ENCODE results near the gene RYK. TPM values are rescaled to one million over a fixed set of nuclear protein-coding genes. Genes with fewer than 3 reads are reported as not detected.

Gene RYK
- total and polyA plus RNA-seq, 3 donors from 2014 or later, result 82.6 to 120 (median 112) TPM

- intact Hi-C loops (cut with DNase I; ENCODE audit: low total_unique reads), result no loop called here
- peaks cover 48% of the 10 kb centered on the region for H3K4me1 ChIP-seq
Observed at GRCh38 chr3:134236505-134237170, 14.0 kb downstream of the RYK start.

GRCh38 chr3:134235577-134236076 is 15.0 kb downstream of the RYK start:
- 74 to 82% methylated on average over 3 of the region's 3 CpGs for WGBS, 2 donors
- DNase-seq, result no peak
- no peaks in the 10 kb centered on the region for H3K27me3 ChIP-seq
- peaks cover 57% of the 10 kb centered on the region for H3K4me1 ChIP-seq
- no peak overlapping the region for H3K4me3 ChIP-seq
- TF ChIP-seq POLR2A (IDR thresholded peaks at IDR 0.05), result no peak
- TF ChIP-seq, protein P1, sequence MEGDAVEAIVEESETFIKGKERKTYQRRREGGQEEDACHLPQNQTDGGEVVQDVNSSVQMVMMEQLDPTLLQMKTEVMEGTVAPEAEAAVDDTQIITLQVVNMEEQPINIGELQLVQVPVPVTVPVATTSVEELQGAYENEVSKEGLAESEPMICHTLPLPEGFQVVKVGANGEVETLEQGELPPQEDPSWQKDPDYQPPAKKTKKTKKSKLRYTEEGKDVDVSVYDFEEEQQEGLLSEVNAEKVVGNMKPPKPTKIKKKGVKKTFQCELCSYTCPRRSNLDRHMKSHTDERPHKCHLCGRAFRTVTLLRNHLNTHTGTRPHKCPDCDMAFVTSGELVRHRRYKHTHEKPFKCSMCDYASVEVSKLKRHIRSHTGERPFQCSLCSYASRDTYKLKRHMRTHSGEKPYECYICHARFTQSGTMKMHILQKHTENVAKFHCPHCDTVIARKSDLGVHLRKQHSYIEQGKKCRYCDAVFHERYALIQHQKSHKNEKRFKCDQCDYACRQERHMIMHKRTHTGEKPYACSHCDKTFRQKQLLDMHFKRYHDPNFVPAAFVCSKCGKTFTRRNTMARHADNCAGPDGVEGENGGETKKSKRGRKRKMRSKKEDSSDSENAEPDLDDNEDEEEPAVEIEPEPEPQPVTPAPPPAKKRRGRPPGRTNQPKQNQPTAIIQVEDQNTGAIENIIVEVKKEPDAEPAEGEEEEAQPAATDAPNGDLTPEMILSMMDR (IDR thresholded peaks at IDR 0.05), result no peak
- no peaks in the 10 kb centered on the region for H3K36me3 ChIP-seq (ENCODE audit: low read depth, missing control alignments)
- H3K27ac ChIP-seq, result peak overlapping the region; percentile 25 to 37
- H3K9me3 ChIP-seq, result no peaks in the 10 kb centered on the region
- intact Hi-C loops (cut with DNase I; ENCODE audit: low total_unique reads), result no loop called here

More at GRCh38 chr3:134236505-134237170, 14.0 kb downstream of the RYK start:
- no peaks in the 10 kb centered on the region for H3K36me3 ChIP-seq (ENCODE audit: low read depth, missing control alignments)
- DNase-seq, result no peak
- no peaks in the 10 kb centered on the region for H3K27me3 ChIP-seq
- TF ChIP-seq, protein P1 (IDR thresholded peaks at IDR 0.05), result no peak
- TF ChIP-seq POLR2A (IDR thresholded peaks at IDR 0.05), result no peak
- no peak overlapping the region for H3K4me3 ChIP-seq
- no peaks in the 10 kb centered on the region for H3K9me3 ChIP-seq
- 25 to 33% methylated on average over 3 of the region's 3 CpGs for WGBS, 2 donors
- H3K27ac ChIP-seq, result peak overlapping the region in 1 of 2 donors; percentile 37

DNA sequence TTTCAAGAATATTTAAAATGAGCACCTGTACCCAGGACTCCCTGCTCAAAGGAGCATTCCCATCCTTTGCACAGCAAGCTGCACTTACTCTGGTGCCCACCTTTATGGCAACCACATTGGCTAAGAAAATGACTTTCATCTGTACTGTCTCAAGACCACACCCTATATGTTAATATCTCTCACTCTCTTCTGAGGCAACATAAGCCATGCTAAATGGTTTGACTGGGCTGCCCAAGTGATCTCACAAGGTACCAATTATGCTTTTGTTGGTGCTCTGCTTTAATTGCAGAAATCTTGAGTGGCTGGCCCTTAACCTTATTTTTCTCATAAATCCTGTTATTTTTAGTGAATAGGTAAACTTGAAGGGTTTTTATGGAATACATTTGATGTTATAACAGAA is 17.7 kb downstream of the RYK start:
- no peak for DNase-seq

GRCh38 chr3:134232151-134232550 is 18.5 kb downstream of the RYK start:
- H3K36me3 ChIP-seq (ENCODE audit: low read depth, missing control alignments), result no peaks in the 10 kb centered on the region
- H3K27ac ChIP-seq, result no peak overlapping the region
- no peak for DNase-seq
- H3K4me1 ChIP-seq, result peaks cover 44% of the 10 kb centered on the region
- H3K27me3 ChIP-seq, result no peaks in the 10 kb centered on the region
- no peak overlapping the region for H3K4me3 ChIP-seq
- TF ChIP-seq POLR2A (IDR thresholded peaks at IDR 0.05), result no peak
- TF ChIP-seq, protein P1 (IDR thresholded peaks at IDR 0.05), result no peak
- intact Hi-C loops (cut with DNase I; ENCODE audit: low total_unique reads), result no loop called here
- H3K9me3 ChIP-seq, result no peaks in the 10 kb centered on the region

More for the DNA sequence above, 17.7 kb downstream of the RYK start:
- Histone ChIP-seq H3K9me3 (no peaks in the 10 kb centered on the region), H3K4me1 (peaks cover 52% of the 10 kb centered on the region), H3K4me3 (no peak overlapping the region), H3K36me3 (ENCODE audit: low read depth, missing control alignments) (no peaks in the 10 kb centered on the region), H3K27ac (no peak overlapping the region), H3K27me3 (no peaks in the 10 kb centered on the region)
- TF ChIP-seq, protein P1 (IDR thresholded peaks at IDR 0.05), result no peak
- no peak for TF ChIP-seq POLR2A (IDR thresholded peaks at IDR 0.05)
- intact Hi-C loops (cut with DNase I; ENCODE audit: low total_unique reads), result no loop called here

GRCh38 chr3:134231131-134231530 is 19.5 kb downstream of the RYK start:
- intact Hi-C loops (cut with DNase I; ENCODE audit: low total_unique reads), result no loop called here
- no peak for TF ChIP-seq POLR2A (IDR thresholded peaks at IDR 0.05)
- TF ChIP-seq, protein P1 (IDR thresholded peaks at IDR 0.05), result no peak
- no peak for DNase-seq
- Histone ChIP-seq H3K4me1 (peaks cover 34% of the 10 kb centered on the region), H3K27me3 (no peaks in the 10 kb centered on the region), H3K27ac (no peak overlapping the region), H3K9me3 (no peaks in the 10 kb centered on the region), H3K36me3 (ENCODE audit: low read depth, missing control alignments) (no peaks in the 10 kb centered on the region), H3K4me3 (no peak overlapping the region)
- WGBS, 2 donors, result 30 to 44% methylated on average over 3 of the region's 3 CpGs

All from testis (tissue), 3 donors.